HepG2 (cell line): Measurements from ENCODE around the gene LPAR1. TPM values are rescaled to one million over a fixed set of nuclear protein-coding genes. Genes with fewer than 3 reads are reported as not detected.

Experiments
- ATAC-seq: fragments of 200-7000 bp; cut with Tn5 transposase; 3 replicates; pipeline ENCODE4 v1.9.1; 2020; ENCODE audit warnings: mild to moderate bottlenecking, moderate library complexity
- BruUV-seq: library from RNA; stranded (reverse); fragments of 400-500 nt; replicated peaks from 2 replicates; lab custom pipeline; 2021; lab: Mats Ljungman, UMichigan
- CTCF ChIA-PET: fragments of 300-600 bp; formaldehyde crosslinking; extraction: SDS; loops from one replicate; lab custom pipeline; 2021; ENCODE audit warnings: low total read pairs, inconsistent platforms, low intra/inter-chr PET ratio; lab: Yijun Ruan, JAX
- POLR2A ChIA-PET: fragments of 350-600 bp; sonication (Branson Sonifier 250); formaldehyde crosslinking; loops from one replicate; lab custom pipeline; 2020; ENCODE audit warnings: antibody characterized with exemption, inconsistent platforms; lab: Yijun Ruan, JAX
- DNase-seq: peaks from one replicate; pipeline ENCODE4 v3.0.0-alpha.2; 2015; ENCODE audit warnings: low spot score
- FAIRE-seq: peaks from 3 replicates; lab custom pipeline; 2011; peaks lifted over from hg19 to GRCh38; lab: Jason Lieb, UNC
- H2AFZ ChIP-seq: one replicate; pipeline ENCODE4 v1.6.1; 2011; ENCODE audit warnings: low read length, inconsistent platforms
- H3K27ac ChIP-seq: fragments of 300-600 bp; 3 replicates; pipeline ENCODE4 v1.8.0; 2011; ENCODE audit warnings: mixed run types, mild to moderate bottlenecking, mixed read lengths, low read length, inconsistent platforms; ENCODE audit not compliant: insufficient read depth; ENCODE audit errors: extremely low read length
- H3K27me3 ChIP-seq, 2 experiments: fragments of 200-600 bp in 1 of 2; 2 replicates in 1 of 2; 3 replicates in 1 of 2; pipeline versions ENCODE4 v1.6.0 to v1.8.0; 2011; ENCODE audit warnings: low read length in 2 of 2, mild to moderate bottlenecking in 2 of 2, moderate library complexity in 2 of 2, inconsistent platforms in 1 of 2; ENCODE audit not compliant: insufficient read depth in 2 of 2, control insufficient read depth in 1 of 2
- H3K36me3 ChIP-seq, 2 experiments: fragments of 200-600 bp in 1 of 2; replicated peaks in 1 of 2; 2 replicates in 1 of 2; 3 replicates in 1 of 2; pipeline versions ENCODE4 v1.5.1 to v1.8.0; 2011; ENCODE audit warnings: low read length in 2 of 2, inconsistent platforms in 1 of 2; ENCODE audit not compliant: insufficient read depth in 2 of 2, control insufficient read depth in 1 of 2
- H3K4me1 ChIP-seq: 2 replicates; pipeline ENCODE4 v1.5.1; 2012; ENCODE audit warnings: low read length, inconsistent platforms; ENCODE audit not compliant: insufficient read depth
- H3K4me2 ChIP-seq: 2 replicates; pipeline ENCODE4 v1.6.0; 2011; ENCODE audit warnings: low read depth, low read length, inconsistent platforms
- H3K4me3 ChIP-seq, 3 experiments: fragments of 200-600 bp in 1 of 3; sonication (generic), shearing (Covaris generic) in 1 of 3; replicated peaks in 1 of 3; 2 replicates each; pipeline ENCODE4 v1.5.1; 2011 to 2016; ENCODE audit warnings: low read length in 3 of 3, inconsistent platforms in 2 of 3, low read depth in 2 of 3, mild to moderate bottlenecking in 2 of 3, control low read depth in 1 of 3, mixed read lengths in 1 of 3; ENCODE audit not compliant: insufficient read depth in 1 of 3
- H3K79me2 ChIP-seq: one replicate; pipeline ENCODE4 v1.6.1; 2011; ENCODE audit warnings: low read length, inconsistent platforms; ENCODE audit not compliant: insufficient read depth
- H3K9ac ChIP-seq: 2 replicates; pipeline ENCODE4 v1.6.0; 2011; ENCODE audit warnings: mild to moderate bottlenecking, low read depth, low read length, inconsistent platforms; ENCODE audit not compliant: insufficient read depth
- H3K9me3 ChIP-seq: 2 replicates; pipeline ENCODE4 v1.5.1; 2012; ENCODE audit warnings: mild to moderate bottlenecking, low read length
- H4K20me1 ChIP-seq: 2 replicates; pipeline ENCODE4 v1.6.0; 2011; ENCODE audit warnings: inconsistent platforms, mild to moderate bottlenecking, low read length, moderate library complexity; ENCODE audit not compliant: insufficient read depth
- BORCS8-MEF2B ChIP-seq: sonication (generic); formaldehyde crosslinking; IDR thresholded peaks from 2 replicates; pipeline ENCODE4 v1.8.0; 2022; ENCODE audit warnings: mild to moderate bottlenecking, missing genetic modification reagents
- CAMTA2 ChIP-seq: sonication (generic); formaldehyde crosslinking; IDR thresholded peaks from 2 replicates; pipeline ENCODE4 v1.4.0; 2020; ENCODE audit warnings: mild to moderate bottlenecking, missing genetic modification reagents, borderline replicate concordance
- CREM ChIP-seq, 2 experiments: sonication (generic) in 1 of 2; formaldehyde crosslinking in 1 of 2; IDR thresholded peaks; 2 replicates each; pipeline versions ENCODE4 v1.4.0 to v1.6.1; 2016 to 2020; ENCODE audit warnings: antibody characterized with exemption in 1 of 2, mild to moderate bottlenecking in 1 of 2, missing genetic modification reagents in 1 of 2
- FOXA1 ChIP-seq, 2 experiments: fragments of 450-650 bp in 1 of 2; sonication (generic) in 1 of 2; formaldehyde crosslinking in 1 of 2; IDR thresholded peaks; 2 replicates each; pipeline versions ENCODE4 v1.4.0 to v1.6.1; 2016 to 2020; ENCODE audit warnings: missing genetic modification reagents in 1 of 2
- MAFK ChIP-seq, 2 experiments: IDR thresholded peaks in 1 of 2; conservative IDR thresholded peaks in 1 of 2; 2 replicates each; pipeline ENCODE4 v1.6.1; 2011; ENCODE audit warnings: improper control_type of control experiment in 2 of 2, low read length in 2 of 2
- NCOA5 ChIP-seq: sonication (generic); formaldehyde crosslinking; IDR thresholded peaks from 2 replicates; pipeline ENCODE4 v1.4.0; 2020; ENCODE audit warnings: missing genetic modification reagents
- NFATC3 ChIP-seq: sonication (generic); formaldehyde crosslinking; IDR thresholded peaks from 2 replicates; pipeline ENCODE4 v1.5.1; 2020; ENCODE audit warnings: mild to moderate bottlenecking, missing genetic modification reagents
- SMAD9 ChIP-seq: sonication (generic); formaldehyde crosslinking; IDR thresholded peaks from 2 replicates; pipeline ENCODE4 v1.5.1; 2020; ENCODE audit warnings: mild to moderate bottlenecking, missing genetic modification reagents
- ZNF34 ChIP-seq: sonication (generic); formaldehyde crosslinking; IDR thresholded peaks from 2 replicates; pipeline ENCODE4 v1.4.0; 2020; ENCODE audit warnings: mild to moderate bottlenecking, missing genetic modification reagents, borderline replicate concordance
- ZNF460 ChIP-seq: sonication (generic); formaldehyde crosslinking; IDR thresholded peaks from 2 replicates; pipeline ENCODE4 v1.5.1; 2020; ENCODE audit warnings: missing genetic modification reagents, mild to moderate bottlenecking, borderline replicate concordance
- WGBS: methylation state at CpG from one replicate; pipeline ENCODE4 v1.1.6; 2017; ENCODE audit warnings: low lambda C conversion rate; 5-methylcytosine and 5-hydroxymethylcytosine counted together
- in situ Hi-C: cut with HindIII; loops from 2 replicates; pipeline ENCODE4 v1.10.0; 2017; ENCODE audit warnings: low pct_unique_long_range_greater_than_20kb; ENCODE audit not compliant: extremely low pct_ligation_motif_present
- intact Hi-C: fragments of 100-400 bp; cut with micrococcal nuclease; formaldehyde crosslinking; loops from one replicate; pipeline ENCODE4 v1.10.0; 2022; ENCODE audit not compliant: unreplicated experiment
- polyA plus RNA-seq, 8 experiments: library from polyadenylated mRNA; depleted of rRNA in 3 of 8; stranded (reverse) in 7 of 8; unstranded in 1 of 8; fragments of >200 nt; fragmentation: Illumina TruSeq in 4 of 8; extraction: Trizol in 4 of 8; gene quantifications; 2 replicates each; pipeline versions ENCODE4 v1.2.1 to v1.2.3, GENCODE V29; 2011 to 2016; ENCODE audit warnings: low read depth in 4 of 8, missing spikeins in 1 of 8, mixed read lengths in 1 of 8; ENCODE audit not compliant: insufficient read depth in 1 of 8
- total RNA-seq, 5 experiments: library from RNA; depleted of rRNA; stranded (reverse); fragments of >200 nt; fragmentation: Illumina TruSeq; extraction: Trizol; gene quantifications; 2 replicates each; pipeline ENCODE4 v1.2.3, GENCODE V29; 2016; ENCODE audit warnings: low read depth in 1 of 5
- TF ChIP-seq, protein P1 (sequence below): IDR thresholded peaks from 2 replicates; pipeline ENCODE4 v1.6.1; 2016; ENCODE audit warnings: missing genetic modification reagents, missing compliant biosample characterization
- TF ChIP-seq, protein P2 (sequence below): sonication (generic); formaldehyde crosslinking; IDR thresholded peaks from 2 replicates; pipeline ENCODE4 v1.5.1; 2020; ENCODE audit warnings: mild to moderate bottlenecking, missing genetic modification reagents, moderate library complexity
- TF ChIP-seq, protein P3 (sequence below): sonication (generic); formaldehyde crosslinking; IDR thresholded peaks from 2 replicates; pipeline ENCODE4 v1.4.0; 2020; ENCODE audit warnings: missing genetic modification reagents, borderline replicate concordance
- TF ChIP-seq, protein P4 (sequence below): sonication (generic); formaldehyde crosslinking; IDR thresholded peaks from 2 replicates; pipeline ENCODE4 v1.4.0; 2020; ENCODE audit warnings: missing genetic modification reagents

The LPAR1 gene
- total and polyA plus RNA-seq, 2 of the 13 experiments (the other 11 are each of a cell fraction or from before 2014, with no cell fraction given), result not detected

DNA sequence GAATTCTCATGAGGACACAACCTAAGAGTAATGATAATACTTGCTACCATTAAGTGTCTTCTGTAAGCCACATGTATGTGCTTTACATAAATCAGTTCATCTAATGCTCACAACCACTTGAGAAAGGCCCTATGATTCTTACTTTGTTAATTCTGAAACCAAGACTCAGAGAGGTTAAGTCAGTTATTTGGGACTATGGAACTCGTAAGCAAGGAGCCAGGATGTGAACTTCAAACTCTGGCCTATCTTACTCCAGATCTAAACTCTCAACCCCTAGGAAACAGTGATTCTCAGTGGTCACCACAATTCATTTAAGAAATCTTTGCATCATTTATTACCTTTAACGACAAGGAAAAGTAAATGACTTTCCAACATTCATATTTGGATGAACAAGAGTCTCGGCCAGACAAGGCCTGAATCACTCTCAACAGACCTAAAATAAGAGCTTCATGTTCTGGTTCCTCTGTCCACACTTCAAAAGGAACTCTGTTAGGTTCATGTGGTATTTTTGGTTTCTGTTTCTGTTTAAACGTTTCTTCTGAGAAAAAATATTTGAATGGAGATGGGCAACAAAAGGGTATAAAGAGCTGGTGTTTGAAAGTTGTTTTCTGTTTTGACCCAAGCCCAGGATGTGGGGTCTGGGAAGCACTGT, 104.8 kb downstream of the LPAR1 start:
- no TSS peak for BruUV-seq
- H2AFZ ChIP-seq, result no peak overlapping the region
- WGBS, result 2% methylated on average over 4 of the region's 4 CpGs
- no peaks in the 10 kb centered on the region for H3K27me3 ChIP-seq
- CTCF ChIA-PET, result no interaction called here
- no peak overlapping the region for H3K4me3 ChIP-seq
- H3K36me3 ChIP-seq, result no peaks in the 10 kb centered on the region
- FAIRE-seq (no peak), DNase-seq (no peak), ATAC-seq (no peak)
- H3K4me1 ChIP-seq, result no peaks in the 10 kb centered on the region
- H3K79me2 ChIP-seq, result no peaks in the 10 kb centered on the region
- H3K9ac ChIP-seq, result no peak overlapping the region
- no peaks in the 10 kb centered on the region for H4K20me1 ChIP-seq
- POLR2A ChIA-PET, result no interaction called here
- H3K4me2 ChIP-seq, result no peak overlapping the region
- TF ChIP-seq MAFK (conservative IDR thresholded peaks at IDR 0.05 in 1 of 2, IDR thresholded peaks at IDR 0.05 in 1 of 2; ENCODE audit: low read length in 2 of 2), result no peak
- TF ChIP-seq FOXA1 (IDR thresholded peaks at IDR 0.05), result no peak
- no peak for TF ChIP-seq FOXA1 (CRISPR knock-in tag; IDR thresholded peaks at IDR 0.05)
- no peak for TF ChIP-seq ZNF34 (CRISPR knock-in tag)
- TF ChIP-seq CREM (IDR thresholded peaks at IDR 0.05), result no peak
- no peak for TF ChIP-seq CREM (CRISPR knock-in tag; IDR thresholded peaks at IDR 0.05)
- no peak for TF ChIP-seq NFATC3 (CRISPR knock-in tag)
- no peak for TF ChIP-seq NCOA5 (CRISPR knock-in tag)
- TF ChIP-seq, protein P1, sequence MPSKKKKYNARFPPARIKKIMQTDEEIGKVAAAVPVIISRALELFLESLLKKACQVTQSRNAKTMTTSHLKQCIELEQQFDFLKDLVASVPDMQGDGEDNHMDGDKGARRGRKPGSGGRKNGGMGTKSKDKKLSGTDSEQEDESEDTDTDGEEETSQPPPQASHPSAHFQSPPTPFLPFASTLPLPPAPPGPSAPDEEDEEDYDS (CRISPR knock-in tag), result no peak
- TF ChIP-seq BORCS8-MEF2B (CRISPR knock-in tag), result no peak
- TF ChIP-seq ZNF460 (CRISPR knock-in tag), result no peak
- no peak for TF ChIP-seq SMAD9 (CRISPR knock-in tag)
- TF ChIP-seq, protein P2, sequence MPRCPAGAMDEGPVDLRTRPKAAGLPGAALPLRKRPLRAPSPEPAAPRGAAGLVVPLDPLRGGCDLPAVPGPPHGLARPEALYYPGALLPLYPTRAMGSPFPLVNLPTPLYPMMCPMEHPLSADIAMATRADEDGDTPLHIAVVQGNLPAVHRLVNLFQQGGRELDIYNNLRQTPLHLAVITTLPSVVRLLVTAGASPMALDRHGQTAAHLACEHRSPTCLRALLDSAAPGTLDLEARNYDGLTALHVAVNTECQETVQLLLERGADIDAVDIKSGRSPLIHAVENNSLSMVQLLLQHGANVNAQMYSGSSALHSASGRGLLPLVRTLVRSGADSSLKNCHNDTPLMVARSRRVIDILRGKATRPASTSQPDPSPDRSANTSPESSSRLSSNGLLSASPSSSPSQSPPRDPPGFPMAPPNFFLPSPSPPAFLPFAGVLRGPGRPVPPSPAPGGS (CRISPR knock-in tag), result no peak
- no peak for TF ChIP-seq CAMTA2 (CRISPR knock-in tag)
- TF ChIP-seq, protein P3, sequence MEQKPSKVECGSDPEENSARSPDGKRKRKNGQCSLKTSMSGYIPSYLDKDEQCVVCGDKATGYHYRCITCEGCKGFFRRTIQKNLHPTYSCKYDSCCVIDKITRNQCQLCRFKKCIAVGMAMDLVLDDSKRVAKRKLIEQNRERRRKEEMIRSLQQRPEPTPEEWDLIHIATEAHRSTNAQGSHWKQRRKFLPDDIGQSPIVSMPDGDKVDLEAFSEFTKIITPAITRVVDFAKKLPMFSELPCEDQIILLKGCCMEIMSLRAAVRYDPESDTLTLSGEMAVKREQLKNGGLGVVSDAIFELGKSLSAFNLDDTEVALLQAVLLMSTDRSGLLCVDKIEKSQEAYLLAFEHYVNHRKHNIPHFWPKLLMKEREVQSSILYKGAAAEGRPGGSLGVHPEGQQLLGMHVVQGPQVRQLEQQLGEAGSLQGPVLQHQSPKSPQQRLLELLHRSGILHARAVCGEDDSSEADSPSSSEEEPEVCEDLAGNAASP (CRISPR knock-in tag), result no peak
- TF ChIP-seq, protein P4, sequence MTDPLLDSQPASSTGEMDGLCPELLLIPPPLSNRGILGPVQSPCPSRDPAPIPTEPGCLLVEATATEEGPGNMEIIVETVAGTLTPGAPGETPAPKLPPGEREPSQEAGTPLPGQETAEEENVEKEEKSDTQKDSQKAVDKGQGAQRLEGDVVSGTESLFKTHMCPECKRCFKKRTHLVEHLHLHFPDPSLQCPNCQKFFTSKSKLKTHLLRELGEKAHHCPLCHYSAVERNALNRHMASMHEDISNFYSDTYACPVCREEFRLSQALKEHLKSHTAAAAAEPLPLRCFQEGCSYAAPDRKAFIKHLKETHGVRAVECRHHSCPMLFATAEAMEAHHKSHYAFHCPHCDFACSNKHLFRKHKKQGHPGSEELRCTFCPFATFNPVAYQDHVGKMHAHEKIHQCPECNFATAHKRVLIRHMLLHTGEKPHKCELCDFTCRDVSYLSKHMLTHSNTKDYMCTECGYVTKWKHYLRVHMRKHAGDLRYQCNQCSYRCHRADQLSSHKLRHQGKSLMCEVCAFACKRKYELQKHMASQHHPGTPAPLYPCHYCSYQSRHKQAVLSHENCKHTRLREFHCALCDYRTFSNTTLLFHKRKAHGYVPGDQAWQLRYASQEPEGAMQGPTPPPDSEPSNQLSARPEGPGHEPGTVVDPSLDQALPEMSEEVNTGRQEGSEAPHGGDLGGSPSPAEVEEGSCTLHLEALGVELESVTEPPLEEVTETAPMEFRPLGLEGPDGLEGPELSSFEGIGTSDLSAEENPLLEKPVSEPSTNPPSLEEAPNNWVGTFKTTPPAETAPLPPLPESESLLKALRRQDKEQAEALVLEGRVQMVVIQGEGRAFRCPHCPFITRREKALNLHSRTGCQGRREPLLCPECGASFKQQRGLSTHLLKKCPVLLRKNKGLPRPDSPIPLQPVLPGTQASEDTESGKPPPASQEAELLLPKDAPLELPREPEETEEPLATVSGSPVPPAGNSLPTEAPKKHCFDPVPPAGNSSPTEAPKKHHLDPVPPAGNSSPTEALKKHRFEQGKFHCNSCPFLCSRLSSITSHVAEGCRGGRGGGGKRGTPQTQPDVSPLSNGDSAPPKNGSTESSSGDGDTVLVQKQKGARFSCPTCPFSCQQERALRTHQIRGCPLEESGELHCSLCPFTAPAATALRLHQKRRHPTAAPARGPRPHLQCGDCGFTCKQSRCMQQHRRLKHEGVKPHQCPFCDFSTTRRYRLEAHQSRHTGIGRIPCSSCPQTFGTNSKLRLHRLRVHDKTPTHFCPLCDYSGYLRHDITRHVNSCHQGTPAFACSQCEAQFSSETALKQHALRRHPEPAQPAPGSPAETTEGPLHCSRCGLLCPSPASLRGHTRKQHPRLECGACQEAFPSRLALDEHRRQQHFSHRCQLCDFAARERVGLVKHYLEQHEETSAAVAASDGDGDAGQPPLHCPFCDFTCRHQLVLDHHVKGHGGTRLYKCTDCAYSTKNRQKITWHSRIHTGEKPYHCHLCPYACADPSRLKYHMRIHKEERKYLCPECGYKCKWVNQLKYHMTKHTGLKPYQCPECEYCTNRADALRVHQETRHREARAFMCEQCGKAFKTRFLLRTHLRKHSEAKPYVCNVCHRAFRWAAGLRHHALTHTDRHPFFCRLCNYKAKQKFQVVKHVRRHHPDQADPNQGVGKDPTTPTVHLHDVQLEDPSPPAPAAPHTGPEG, result no peak
- H3K27ac ChIP-seq, result no peak overlapping the region
- H3K9me3 ChIP-seq, result no peaks in the 10 kb centered on the region
- in situ Hi-C loops, result no loop called here
- intact Hi-C loops, result no loop called here
